IPS-NIHi7 (cell line): ENCODE results near the gene ARVCF.
A peak's percentile ranks its signal among the peaks of the same experiment; 100 is the strongest.

ENCODE experiments used
- DNase-seq: peaks from one replicate; pipeline ENCODE4 v3.0.0; 2012; ENCODE audit warnings: mixed read lengths; ENCODE audit errors: extremely low spot score

Gene ARVCF

GRCh38 chr22:19973551-19974267, 42.9 kb downstream of the ARVCF start:
- DNase-seq = no peak

- no peak for DNase-seq
Measured at GRCh38 chr22:19972652-19973550, 43.7 kb downstream of the ARVCF start.

- no peak for DNase-seq
Measured at GRCh38 chr22:19972251-19972650, 44.4 kb downstream of the ARVCF start.

GRCh38 chr22:19971276-19972124, 45.1 kb downstream of the ARVCF start:
- DNase-seq = no peak

- DNase-seq = peak; percentile 78
Measured at GRCh38 chr22:19970479-19971275, 45.9 kb downstream of the ARVCF start.

- DNase-seq = no peak
Measured at GRCh38 chr22:19970031-19970478, 46.6 kb downstream of the ARVCF start.

GRCh38 chr22:19969141-19969928, 47.3 kb downstream of the ARVCF start:
- DNase-seq = no peak

- DNase-seq = no peak
Measured at GRCh38 chr22:19968450-19968891, 48.2 kb downstream of the ARVCF start.

- DNase-seq = no peak
Measured at GRCh38 chr22:19967850-19968449, 48.7 kb downstream of the ARVCF start.

- DNase-seq = no peak
Measured at GRCh38 chr22:19966908-19967750, 49.5 kb downstream of the ARVCF start.

- peak; percentile 65 for DNase-seq
Measured at GRCh38 chr22:19965771-19966709, 50.6 kb downstream of the ARVCF start.

GRCh38 chr22:19964701-19965386, 51.8 kb downstream of the ARVCF start:
- no peak for DNase-seq

GRCh38 chr22:19963863-19964642, 52.6 kb downstream of the ARVCF start:
- no peak for DNase-seq

- DNase-seq = peak; percentile 74
Measured at GRCh38 chr22:19962909-19963806, 53.5 kb downstream of the ARVCF start.

GRCh38 chr22:19962246-19962908, 54.2 kb downstream of the ARVCF start:
- peak; percentile 90 for DNase-seq
